GM12873 (cell line): ENCODE data around the gene CCDC117.

Experiments used
- TF ChIP-seq, protein P1 (sequence below): IDR thresholded peaks from 2 replicates; pipeline ENCODE4 v1.5.1; 2012; ENCODE audit warnings: low read depth, mild to moderate bottlenecking, moderate library complexity, low read length, control low read depth; ENCODE audit not compliant: insufficient read depth; ENCODE audit errors: missing control alignments

The CCDC117 gene, protein sequence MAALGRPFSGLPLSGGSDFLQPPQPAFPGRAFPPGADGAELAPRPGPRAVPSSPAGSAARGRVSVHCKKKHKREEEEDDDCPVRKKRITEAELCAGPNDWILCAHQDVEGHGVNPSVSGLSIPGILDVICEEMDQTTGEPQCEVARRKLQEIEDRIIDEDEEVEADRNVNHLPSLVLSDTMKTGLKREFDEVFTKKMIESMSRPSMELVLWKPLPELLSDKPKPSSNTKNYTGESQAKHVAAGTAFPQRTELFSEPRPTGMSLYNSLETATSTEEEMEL

DNA sequence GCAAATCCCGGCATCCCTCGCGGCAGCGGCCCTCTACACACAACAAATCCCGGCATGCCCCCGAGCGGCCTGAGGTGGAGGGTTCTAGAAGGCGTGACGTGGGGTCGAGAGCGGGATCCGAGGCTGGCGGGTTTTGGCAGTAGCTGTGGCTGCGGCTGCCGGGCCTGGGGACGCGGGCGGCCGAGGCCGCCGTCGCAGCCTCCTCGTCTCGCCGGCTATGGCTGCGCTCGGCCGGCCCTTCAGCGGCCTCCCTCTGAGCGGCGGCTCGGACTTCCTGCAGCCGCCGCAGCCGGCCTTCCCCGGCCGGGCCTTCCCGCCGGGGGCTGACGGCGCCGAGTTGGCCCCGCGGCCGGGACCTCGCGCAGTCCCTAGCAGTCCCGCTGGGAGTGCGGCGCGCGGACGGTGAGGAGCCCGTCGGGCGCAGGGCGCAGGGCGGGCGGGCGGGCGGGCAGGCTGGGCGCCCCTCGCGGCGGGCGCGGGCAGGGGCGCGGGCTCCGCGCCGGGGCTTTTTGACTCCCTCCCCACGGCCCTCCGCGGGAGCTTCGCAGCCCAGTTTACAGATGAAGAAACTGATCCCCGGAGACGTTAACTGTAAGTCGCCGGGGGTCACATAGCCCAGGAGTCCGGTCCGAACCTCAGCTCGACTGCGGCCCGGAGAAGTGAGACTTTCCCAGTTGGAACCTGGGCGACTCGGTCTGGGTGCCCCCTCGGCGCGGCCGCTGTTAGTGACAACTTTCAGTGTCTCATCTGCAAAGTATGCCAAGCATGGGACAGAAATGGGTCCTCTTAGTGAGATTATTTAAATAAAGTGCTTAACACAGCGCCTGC lies at the start of gene CCDC117:
Gene CCDC117, plus strand, starts transcription at position 63 of the 828 bp plus-strand sequence. Its CDS starts 155 bp downstream, at position 218.
- TF ChIP-seq, protein P1, sequence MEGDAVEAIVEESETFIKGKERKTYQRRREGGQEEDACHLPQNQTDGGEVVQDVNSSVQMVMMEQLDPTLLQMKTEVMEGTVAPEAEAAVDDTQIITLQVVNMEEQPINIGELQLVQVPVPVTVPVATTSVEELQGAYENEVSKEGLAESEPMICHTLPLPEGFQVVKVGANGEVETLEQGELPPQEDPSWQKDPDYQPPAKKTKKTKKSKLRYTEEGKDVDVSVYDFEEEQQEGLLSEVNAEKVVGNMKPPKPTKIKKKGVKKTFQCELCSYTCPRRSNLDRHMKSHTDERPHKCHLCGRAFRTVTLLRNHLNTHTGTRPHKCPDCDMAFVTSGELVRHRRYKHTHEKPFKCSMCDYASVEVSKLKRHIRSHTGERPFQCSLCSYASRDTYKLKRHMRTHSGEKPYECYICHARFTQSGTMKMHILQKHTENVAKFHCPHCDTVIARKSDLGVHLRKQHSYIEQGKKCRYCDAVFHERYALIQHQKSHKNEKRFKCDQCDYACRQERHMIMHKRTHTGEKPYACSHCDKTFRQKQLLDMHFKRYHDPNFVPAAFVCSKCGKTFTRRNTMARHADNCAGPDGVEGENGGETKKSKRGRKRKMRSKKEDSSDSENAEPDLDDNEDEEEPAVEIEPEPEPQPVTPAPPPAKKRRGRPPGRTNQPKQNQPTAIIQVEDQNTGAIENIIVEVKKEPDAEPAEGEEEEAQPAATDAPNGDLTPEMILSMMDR: peak; percentile 34

DNA sequence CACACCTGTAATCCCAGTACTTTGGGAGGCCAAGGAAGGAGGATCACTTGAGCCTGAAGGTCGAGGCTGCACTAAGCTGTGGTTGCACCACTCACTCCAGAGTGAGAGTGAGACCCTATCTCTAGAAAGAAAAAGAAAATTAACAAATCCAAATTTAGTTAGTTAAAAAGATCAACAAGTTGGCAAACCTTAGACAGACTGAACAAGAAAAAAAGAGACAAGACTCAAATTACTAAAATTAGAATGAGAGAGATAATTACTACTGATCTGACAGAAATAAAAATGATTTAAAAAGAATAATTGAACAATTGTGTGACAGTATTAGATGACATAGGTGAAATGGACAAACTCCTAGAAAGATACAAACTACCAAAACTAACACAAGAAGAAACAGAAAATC lies 44.5 kb upstream of the CCDC117 start:
- TF ChIP-seq, protein P1: no peak

DNA sequence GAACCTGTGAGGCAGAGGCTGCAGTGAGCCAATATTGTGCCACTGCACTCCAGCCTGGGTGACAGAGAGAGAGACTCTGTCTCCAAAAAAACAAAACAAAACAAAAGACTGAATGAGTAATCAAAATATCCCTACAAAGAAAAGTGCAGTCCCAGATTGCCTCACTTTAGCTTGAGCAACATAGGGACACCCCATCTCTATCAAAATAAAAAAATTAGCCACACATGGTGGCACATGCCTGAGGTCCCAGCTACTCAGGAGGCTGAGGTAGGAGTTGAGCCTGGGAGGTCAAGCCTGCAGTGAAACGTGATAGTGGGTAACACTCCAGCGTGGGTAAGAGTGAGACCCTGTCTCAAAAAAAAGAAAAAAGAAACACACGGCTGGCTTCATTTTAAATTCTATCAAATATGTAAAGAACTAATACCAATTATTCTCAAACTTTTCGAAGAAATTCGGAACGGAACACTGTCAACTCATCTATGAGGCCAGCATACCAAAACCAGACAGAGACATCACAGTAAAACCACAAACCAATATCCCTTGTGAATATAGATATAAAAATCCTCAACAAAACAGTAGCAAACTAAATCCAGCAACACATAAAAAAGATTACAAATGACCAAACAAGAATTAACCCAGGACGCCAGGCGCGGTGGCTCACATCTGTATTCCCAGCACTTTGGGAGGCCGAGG lies 43.7 kb upstream of the CCDC117 start:
- TF ChIP-seq, protein P1: no peak

DNA sequence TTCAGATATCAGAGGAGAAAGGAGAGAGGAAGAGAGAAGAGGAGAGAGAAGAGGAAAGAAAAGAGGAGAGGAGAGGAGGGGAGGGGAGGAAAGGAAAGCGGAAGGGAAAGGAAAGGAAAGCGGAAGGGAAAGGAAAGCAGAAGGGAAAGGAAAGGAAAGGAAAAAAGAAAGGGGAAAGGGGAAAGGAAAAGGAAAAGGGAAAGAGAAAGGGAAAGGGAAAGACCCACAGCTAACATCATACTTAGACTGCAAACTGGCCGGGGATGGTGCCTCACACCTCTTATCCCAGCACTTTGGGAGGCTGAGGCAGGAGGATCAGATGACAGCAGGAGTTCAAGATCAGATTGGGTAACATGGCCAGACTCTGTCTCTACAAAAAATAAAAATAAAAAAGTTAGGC lies 42.3 kb upstream of the CCDC117 start:
- TF ChIP-seq, protein P1: no peak

DNA sequence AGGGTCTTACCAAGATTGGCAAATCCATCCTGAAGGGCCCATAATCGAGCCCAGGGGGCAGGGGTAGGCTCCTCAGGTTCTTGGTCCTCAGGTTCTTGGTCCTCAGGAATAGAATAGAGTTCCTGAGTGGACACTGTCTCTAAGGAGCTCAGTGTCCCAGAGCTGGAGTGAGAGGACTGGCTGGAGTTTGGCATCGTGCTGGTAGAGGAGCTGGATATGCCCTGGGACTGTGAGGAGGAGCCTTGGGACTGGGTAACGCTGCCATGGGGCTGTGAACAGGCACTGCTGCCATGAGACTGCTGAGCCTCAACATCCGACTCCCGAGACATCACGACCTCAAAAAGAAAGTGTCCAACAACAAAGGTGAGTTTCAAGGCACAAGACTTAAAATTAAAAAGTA lies 38.1 kb upstream of the CCDC117 start:
- TF ChIP-seq, protein P1: no peak

DNA sequence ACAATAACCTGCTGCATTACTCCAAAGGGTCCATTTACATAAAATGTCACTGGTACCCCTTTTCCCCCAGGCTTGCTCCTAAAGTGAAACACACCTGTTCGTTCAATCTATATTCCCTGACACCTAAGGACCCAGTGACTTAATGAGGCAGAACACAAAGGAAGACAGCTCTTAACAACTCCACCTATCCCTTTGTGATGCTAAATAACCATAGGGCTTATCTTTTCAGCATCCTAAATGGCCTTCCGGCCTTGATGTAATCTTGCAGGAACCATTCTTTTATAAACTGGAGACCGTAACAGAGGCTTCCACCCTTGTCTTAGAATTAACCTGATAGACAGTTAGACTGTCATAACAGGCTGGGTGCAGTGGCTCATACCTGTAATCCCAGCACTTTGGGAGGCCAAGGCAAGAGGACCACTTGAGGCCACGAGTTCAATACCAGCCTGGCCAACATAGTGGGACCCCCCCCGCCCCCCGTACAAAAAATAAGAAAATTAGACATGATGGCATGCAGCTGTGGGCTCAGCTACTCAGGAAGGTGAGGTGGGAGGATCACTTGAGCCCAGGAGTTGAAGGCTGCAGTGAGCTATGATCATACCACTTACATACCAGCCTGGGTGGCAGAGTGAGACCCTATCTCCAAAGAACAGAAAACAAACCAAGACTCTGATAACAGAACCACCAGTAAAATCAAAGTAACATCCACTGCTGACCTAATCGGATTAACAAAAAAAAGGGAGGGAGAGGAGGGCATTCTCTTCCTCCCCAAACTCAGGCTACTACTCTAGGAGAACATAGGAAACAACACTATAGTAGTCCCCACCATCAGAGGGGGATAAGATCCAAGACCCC lies 36.0 kb upstream of the CCDC117 start:
- TF ChIP-seq, protein P1: no peak
